D341Med (cell line): Measurements from ENCODE around the gene CACNA1E.

Source experiments
- DNase-seq: peaks from one replicate; pipeline ENCODE4 v3.0.0; 2012; ENCODE audit warnings: low spot score

Gene CACNA1E

DNA sequence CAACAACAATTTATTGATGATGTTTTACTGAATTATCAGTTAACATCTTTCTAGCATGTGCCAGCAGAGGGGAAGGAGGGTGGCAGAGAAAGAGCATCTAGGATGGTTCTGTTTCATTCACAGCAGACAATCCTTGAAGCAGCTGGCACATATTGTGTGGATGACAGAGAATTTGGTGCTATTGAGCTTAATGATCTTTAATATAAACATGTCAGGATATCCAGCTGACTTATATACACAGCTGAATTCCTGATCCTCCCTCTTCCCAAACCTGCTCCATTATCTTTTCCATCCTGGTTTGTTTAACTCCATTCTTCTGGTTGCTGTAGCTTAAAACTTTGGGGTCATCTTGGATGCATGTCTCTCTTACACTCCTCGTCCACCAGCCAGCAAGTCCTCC lies 218.6 kb downstream of the CACNA1E start:
- no peak for DNase-seq

DNA sequence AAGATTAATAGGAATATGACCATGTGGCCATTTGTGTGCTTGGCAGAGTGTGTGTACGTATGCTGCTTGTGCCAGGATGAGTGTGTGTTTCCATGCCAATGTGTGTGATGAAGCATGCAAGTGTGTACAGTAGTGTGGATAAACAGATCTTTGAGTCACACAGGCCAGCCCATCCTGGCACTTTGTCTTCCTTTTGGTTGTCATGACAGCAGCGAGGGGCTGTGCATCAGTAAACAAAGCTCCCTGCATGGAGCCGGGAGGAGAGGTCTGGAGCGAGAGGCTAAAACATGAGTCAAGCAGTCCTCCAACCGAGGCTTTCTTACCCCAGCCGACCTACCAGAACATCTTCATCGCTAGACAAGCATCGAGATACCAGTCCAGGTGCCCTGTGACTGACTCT lies 221.2 kb downstream of the CACNA1E start:
- no peak for DNase-seq

DNA sequence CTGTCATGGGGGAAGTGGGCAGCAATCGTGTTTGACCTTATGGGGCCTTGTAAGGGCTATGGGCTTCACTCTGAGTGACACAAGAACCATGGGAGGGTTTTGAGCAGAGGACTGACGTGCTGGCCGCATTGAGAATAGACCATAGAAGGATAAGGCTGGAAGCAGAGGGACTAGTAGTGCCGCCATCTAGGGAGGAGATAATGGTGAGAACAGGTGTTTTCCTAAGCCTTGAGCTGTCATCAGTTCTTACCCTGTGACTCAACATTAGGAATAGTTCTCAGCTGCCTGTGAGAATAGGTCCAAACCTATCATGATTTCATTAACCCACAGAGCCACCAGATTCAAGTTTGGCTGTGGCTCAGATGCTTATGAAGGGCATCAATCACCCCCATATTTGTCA lies 228.5 kb downstream of the CACNA1E start:
- DNase-seq: no peak

DNA sequence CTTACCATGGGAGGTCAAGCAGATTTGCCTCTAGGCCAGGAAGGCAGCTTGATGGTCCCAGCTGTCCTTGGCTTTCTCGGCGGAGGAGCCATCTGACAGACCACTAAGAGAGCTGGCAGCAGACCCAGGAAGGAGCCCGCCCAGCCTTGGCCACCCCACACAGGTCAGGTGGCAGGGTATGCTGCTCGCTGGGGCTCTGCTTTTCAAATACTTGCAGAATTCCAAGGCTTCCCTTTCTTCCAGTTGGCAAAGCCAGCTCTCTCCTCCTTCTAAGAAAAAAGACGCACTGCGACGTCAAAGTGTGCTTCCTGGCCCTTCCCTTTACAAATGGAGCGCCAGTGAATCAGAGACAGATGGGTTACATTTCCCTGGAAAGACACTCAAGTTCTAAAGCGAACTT lies 229.4 kb downstream of the CACNA1E start:
- DNase-seq: no peak

DNA sequence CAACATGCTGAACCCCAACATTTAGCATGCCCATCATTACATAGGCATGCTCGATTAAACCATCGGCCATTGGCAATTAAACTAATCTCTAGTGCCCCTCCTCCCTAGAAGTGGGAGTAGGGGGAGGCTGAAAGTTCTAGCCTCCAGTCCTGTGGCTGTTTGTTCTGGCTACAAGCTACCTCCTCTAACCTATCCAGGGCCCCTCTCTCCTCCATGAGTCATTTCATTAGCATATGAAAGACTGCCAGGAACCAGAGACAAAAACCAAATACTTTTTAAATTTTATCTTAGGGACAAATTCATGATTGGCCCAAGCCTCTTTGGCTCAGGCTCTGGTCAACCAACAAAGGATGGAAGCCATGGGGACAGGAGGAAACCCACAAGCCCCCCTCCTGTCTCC lies 231.1 kb downstream of the CACNA1E start:
- DNase-seq: no peak

DNA sequence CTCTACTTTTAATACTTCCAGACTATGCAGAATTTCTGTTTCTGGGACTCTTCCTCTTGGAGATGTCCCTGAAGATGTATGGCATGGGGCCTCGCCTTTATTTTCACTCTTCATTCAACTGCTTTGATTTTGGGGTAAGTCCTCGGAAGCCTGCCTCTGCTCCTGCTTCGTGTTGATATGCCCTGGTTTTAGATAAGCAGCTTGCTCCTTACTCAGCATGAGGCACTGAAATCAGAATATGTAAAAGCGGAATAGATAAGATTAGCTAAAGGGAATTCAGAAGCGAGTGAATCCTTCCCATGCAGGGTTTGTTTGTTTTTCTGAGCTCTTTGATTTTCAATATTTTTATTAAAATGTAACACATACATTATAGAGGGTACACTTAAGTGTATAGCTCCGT lies 234.7 kb downstream of the CACNA1E start:
- DNase-seq: no peak

- DNase-seq: no peak
Observed at GRCh38 chr1:181726320-181727012, 243.1 kb downstream of the CACNA1E start.

GRCh38 chr1:181730606-181731005 lies 247.3 kb downstream of the CACNA1E start:
- no peak for DNase-seq

GRCh38 chr1:181732218-181732990 lies 249.1 kb downstream of the CACNA1E start:
- no peak for DNase-seq

DNA sequence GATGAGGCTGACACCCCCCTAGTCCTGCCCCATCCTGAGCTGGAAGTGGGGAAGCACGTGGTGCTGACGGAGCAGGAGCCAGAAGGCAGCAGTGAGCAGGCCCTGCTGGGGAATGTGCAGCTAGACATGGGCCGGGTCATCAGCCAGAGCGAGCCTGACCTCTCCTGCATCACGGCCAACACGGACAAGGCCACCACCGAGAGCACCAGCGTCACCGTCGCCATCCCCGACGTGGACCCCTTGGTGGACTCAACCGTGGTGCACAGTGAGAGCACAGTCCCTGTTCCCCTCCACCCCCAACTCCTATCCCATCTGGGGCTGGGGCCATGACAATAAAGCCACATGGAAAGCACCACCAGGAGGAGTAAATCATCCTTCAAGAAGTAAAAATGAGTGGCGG lies 250.2 kb downstream of the CACNA1E start:
- DNase-seq: no peak

DNA sequence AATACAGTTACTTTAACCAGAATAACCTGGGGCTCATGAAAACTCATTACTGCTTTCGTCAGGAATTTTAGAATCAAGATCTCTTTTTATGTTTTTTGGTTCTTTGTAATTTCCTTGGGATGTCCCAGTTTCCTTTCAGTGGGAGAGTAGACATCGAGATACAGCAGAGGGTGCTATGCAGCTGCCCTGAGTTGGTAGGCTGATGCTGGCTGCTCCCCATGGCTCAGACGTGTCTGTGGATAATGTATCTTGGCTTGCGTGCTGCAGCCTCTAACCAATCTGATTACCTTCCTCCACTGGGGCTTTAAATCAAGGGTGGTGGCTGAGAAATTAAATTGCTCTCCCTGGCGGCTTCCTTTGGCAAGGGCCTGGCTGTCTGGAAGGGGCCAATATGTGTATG lies 253.7 kb downstream of the CACNA1E start:
- peak; percentile 87 for DNase-seq

- DNase-seq: no peak
Observed at GRCh38 chr1:181739214-181739613, 255.9 kb downstream of the CACNA1E start.

- DNase-seq: no peak
Observed at GRCh38 chr1:181742426-181742825, 259.1 kb downstream of the CACNA1E start.

GRCh38 chr1:181743878-181744312 lies 260.6 kb downstream of the CACNA1E start:
- no peak for DNase-seq

DNA sequence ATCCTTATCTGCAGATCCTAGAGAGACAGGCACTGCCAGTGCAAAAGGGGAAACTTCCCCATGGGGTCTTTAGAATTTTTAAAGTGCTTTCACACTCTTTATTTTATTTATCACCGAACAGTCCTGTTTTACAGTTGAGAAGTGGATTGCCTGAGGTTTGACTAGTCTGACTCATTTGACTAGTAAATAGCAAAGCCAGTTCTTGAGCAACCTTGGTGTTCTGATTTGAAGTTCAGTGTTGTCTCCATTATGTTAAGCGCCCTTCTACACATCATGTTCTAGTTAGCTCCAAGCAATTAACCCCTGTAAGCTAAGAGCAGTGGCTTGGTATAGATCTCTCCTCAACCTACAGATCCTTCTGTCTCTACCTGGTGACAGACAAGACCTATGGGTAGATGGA lies 262.9 kb downstream of the CACNA1E start:
- DNase-seq: no peak

DNA sequence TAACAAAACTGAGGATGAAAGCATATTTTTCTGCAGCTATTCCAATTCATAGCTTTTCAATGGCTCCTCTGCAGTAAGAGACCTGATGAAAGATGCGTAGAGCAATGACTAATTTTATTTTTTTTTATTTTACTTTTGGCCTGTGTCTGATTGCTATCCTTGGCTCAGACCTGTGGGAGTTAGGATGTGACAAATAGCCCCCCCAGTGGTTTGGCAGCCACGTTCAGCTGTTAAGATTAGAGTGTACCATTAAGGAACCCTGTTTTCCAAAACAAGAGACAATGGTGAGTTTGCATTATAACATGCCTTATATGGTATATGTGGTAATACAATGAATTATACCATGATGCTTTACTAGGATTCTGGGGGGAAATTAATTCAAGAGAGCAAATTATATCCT lies 264.7 kb downstream of the CACNA1E start:
- DNase-seq: no peak

- no peak for DNase-seq
Observed at GRCh38 chr1:181754103-181754502, 270.8 kb downstream of the CACNA1E start.

DNA sequence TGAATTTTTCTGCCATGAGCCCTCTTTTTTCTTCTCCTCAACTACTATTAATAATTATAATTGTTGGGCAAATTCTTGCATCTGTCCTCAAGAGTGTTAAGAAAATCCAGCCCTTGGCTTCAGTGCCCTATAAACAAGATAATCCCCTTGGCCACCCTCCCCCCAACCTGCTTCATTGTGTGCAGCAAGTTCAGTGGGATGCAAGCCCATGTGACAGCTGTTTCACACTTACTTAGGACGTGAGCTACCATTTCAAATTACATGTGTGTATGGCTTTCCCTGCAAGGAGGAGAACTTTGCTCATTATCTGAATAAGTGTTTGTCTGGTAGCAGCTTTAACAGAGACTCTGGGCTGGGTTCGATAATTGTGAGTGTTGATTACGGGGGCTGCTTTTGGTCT lies 276.2 kb downstream of the CACNA1E start:
- peak; percentile 81 for DNase-seq

GRCh38 chr1:181763736-181764135 lies 280.4 kb downstream of the CACNA1E start:
- no peak for DNase-seq

DNA sequence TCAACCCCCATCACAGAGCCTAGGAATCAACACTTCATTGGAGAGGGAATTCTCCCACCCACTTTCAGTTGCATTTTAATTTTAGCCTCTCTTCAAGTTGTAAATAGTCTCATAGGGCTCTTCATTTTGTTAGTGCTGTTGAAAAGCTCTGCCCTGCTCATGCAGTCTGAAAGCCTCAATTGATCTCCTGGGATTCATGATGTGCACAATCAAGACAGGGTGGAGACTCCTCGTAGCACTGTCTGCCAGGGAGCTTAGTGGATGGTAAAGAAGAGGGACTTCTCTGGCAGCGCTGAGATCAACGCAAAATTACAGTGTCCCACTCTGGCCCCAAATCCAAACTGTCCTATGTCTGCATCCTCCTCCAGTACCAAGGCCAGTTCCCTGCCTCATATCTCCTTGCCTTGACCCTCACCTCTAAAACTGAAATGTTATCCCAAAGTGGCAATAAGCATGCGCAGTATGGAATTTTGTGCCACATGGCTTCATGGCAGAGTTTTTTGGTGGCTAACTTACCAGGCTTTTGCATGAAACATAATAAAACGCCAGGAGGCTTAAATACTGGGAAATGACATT lies 282.2 kb downstream of the CACNA1E start:
- peak; percentile 65 for DNase-seq

- DNase-seq: no peak
Observed at GRCh38 chr1:181767001-181767708, 283.8 kb downstream of the CACNA1E start.

- no peak for DNase-seq
Observed at GRCh38 chr1:181768211-181768929, 285.1 kb downstream of the CACNA1E start.
